NCI-H345 treated with DMSO at 0.1 percent for 48 hours (cell line): ENCODE data around the gene WASF3.
"Not testable (repeated sequence)": the region's sequence is repeated elsewhere in the genome, so short reads cannot be mapped to it uniquely, and the experiment has no call there.

Experiments used
- DNase-seq: peaks from one replicate; lab custom pipeline; 2025; ENCODE audit not compliant: unreplicated experiment; lab: John Stamatoyannopoulos, UW

The WASF3 gene

DNA sequence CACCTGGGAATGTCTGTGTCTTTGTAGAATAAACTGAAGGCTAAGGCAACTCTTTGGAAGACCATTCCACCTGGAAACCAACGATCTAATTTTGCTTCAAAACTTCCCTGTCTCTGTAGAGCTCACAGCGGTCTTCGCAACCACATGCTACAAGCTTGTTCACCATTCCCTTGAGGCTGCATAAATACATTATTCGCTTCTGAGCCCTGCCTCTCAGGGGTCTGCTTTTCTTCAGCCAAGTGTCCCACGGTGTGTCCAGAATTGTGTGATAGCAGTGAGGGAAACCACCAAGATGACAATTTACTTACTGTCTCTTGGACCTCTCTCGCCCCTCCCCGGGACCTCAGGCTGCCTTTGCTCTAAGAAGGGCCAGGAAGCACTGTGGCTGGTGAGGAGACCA is 152.0 kb downstream of the WASF3 start:
- no peak for DNase-seq

DNA sequence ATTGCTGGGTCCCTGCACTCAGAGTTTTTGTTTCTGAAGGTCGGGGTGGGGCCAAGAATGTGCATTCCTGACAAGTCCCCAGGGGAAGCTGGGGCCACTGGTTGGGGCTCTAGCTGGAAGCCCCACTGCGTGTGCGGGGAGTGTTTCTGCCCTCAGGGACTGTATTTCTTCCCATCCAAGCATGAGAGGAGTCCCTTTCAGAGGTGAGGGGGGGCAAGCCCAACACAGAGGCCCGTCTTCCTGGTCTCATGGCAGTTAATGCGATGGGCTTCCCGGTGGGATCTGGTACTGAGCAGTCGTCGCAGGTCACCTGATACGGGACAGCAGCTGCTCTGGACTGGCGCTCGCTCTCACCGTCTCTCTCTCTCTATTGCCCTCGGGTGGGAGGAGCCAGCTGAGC is 152.7 kb downstream of the WASF3 start:
- no peak for DNase-seq

GRCh38 chr13:26711211-26711610 is 153.7 kb downstream of the WASF3 start:
- DNase-seq, result no peak

DNA sequence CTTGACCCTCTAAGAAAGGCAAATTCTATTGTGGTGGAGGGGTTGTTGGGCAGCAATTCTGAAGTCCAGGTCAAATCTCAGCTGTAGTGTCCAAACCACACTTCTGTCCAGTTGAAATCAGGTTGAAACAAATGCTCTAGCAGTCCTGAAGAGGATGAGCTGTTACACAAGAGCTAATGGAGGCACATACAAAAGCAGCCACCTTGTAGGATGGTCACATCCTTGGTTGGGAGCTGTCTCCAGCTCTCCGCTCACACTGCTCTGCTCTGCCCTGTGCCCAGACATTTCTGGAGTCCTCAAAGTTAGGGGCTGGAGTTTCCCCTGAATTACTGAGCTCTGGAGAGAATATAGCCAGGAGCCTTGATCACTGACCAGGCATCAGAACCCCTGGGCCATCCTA is 155.9 kb downstream of the WASF3 start:
- no peak for DNase-seq

DNA sequence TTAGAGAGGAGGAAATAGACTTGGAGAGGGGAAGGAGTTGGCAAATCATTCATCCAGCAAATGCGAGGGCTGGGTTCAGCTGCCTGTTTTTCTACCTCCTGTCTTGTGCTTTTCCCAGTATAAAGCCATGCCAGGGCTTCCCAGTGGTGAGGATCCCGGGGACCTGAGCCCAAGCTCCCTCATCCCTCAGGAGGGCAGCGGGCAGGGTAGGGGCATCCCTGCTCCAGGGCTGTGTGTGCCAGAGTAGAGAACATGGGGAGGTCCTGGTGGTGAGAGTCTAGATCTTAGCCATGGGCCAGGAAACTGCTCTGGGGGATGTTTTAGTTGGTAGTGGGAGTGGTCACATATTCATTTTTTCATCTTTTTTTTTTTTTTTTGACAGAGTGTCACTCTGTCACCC is 159.5 kb downstream of the WASF3 start:
- no peak for DNase-seq

DNA sequence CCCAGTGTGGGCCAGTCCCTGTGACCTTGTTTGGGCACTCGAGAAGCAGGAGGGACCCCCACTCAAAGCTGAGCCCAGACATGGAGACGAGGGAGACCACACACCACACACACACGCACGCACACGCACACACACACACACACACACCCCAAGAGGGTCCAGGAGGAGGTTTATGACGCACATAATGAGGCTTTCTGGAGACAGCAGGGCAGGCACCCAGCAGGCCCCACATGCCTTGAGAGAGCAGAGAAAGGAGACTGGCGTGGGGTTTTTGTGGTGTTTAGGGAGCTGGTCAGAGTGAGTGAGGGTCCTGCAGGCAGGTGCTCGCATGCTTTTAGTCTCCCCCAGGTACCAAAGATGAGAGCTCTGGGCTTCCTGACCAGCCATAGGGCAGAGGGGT is 160.7 kb downstream of the WASF3 start:
- DNase-seq, result no peak

GRCh38 chr13:26718872-26719271 is 161.4 kb downstream of the WASF3 start:
- no peak for DNase-seq

- DNase-seq, result peak; percentile 7
Observed at GRCh38 chr13:26719356-26719945, 162.0 kb downstream of the WASF3 start.

GRCh38 chr13:26721251-26722121 is 164.0 kb downstream of the WASF3 start:
- no peak for DNase-seq

DNA sequence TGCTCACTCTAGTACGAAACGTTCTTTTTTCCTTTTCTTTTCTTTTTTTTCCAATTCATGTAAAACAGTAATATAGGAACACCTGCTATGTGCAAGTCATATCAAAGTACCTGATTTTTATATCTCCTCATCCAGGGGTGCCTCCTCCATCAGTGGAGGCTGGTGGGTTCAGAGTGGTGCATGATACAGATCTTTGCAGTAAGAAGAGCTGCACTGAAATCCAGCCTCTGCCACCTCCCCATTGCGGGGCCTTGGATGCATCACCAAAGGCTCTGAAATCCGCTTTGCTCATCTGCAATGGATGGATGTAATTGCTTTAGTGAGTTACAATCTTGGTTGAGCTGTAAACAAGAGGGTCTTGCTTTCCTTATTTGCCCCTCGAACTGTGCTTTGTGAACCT is 164.8 kb downstream of the WASF3 start:
- no peak for DNase-seq

DNA sequence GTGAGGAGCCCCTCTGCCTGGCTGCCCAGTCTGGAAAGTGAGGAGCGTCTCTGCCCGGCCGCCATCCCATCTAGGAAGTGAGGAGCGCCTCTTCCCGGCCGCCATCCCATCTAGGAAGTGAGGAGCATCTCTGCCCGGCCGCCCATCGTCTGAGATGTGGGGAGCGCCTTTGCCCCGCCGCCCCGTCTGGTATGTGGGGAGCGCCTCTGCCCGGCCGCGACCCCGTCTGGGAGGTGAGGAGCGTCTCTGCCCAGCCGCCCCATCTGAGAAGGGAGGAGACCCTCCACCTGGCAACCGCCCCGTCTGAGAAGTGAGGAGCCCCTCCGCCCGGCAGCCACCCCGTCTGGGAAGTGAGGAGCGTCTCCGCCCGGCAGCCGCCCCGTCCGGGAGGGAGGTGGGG is 166.1 kb downstream of the WASF3 start:
- DNase-seq, result not testable (repeated sequence)

DNA sequence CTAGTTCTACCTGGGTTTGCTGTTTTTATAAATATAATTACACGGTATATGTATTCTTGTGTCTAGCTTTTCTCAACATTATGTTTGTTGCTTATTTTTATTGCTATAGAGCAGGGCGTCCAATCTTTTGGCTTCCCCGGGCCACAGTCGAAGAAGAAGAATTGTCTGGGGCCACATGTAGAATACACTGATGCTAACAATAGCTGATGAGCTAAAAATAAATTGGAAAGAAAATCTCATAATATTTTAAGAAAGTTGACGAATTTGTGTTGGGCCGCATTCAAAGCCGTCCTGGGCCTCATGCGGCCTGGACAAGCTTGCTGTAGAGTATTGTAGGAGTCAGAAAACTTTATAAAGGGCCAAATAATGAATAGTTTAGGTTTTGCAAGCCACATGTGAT is 169.2 kb downstream of the WASF3 start:
- no peak for DNase-seq

DNA sequence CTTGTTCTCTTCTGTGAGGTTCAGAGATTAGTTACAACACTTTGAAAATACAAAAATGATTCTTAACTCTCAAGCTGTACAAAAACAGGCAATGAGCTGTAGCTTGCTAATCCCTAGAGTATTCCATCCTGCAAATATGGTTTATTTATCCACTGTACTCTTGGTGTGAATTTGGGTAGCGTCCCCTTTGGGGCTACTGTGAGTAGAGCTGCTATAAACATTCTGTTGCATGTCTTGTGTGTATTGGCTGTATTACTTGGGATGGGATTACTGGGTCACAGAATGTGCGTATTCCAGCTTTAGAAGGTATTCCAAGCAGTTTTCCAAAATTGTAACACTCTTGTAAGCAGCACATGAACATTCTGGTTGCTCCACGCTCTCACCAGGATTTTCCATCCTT is 169.6 kb downstream of the WASF3 start:
- DNase-seq, result no peak

DNA sequence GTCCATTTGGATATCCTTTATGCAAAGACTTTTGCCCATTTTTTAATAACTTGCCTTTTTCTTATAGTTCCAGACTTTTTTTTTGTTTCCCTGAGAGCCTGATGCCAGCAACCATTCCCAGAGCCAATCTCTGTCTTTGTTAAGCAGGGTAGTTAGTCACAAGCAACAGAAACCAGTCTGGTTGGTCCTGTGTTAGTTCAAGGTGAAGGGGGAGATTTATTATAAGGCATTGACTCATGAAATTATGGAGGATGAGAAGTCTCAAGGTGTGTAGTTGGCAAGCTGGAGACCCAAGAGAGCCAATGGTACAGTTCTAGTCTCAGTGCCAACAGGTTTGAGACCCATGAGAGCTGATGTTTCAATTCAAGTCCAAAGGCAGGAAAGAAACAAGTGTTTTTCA is 170.2 kb downstream of the WASF3 start:
- DNase-seq, result no peak

- DNase-seq, result no peak
Observed at GRCh38 chr13:26735677-26736076, 178.2 kb downstream of the WASF3 start.
